GM13977 (cell line): ENCODE measurements around the gene AOX1.

Source experiments
- DNase-seq: peaks from one replicate; pipeline ENCODE4 v3.0.0; 2012; ENCODE audit warnings: low spot score
- CTCF ChIP-seq: IDR thresholded peaks from 2 replicates; pipeline ENCODE4 v1.5.1; 2012; ENCODE audit warnings: mild to moderate bottlenecking, control low read depth; ENCODE audit not compliant: insufficient read depth; ENCODE audit errors: extremely low read depth, missing control alignments
- in situ Hi-C: fragments of 300-500 bp; cut with MboI; formaldehyde crosslinking; loops from one replicate; pipeline ENCODE4 v1.12.0; 2022; ENCODE audit warnings: low sequenced_read_pairs, low pct_unique_long_range_greater_than_20kb, mixed read lengths, inconsistent platforms; ENCODE audit not compliant: unreplicated experiment

The AOX1 gene

GRCh38 chr2:200702044-200702443, 116.2 kb downstream of the AOX1 start:
- no peak for DNase-seq
- no peak for TF ChIP-seq CTCF
- in situ Hi-C loops, result no loop called here

- no peak for TF ChIP-seq CTCF
- DNase-seq, result no peak
- in situ Hi-C loops, result no loop called here
Observed at GRCh38 chr2:200702646-200703118, 116.9 kb downstream of the AOX1 start.

GRCh38 chr2:200703127-200703925, 117.5 kb downstream of the AOX1 start:
- DNase-seq, result no peak
- peak; percentile 55 for TF ChIP-seq CTCF
- in situ Hi-C loops, result no loop called here

- no peak for TF ChIP-seq CTCF
- in situ Hi-C loops, result no loop called here
Observed at GRCh38 chr2:200703926-200704637, 118.3 kb downstream of the AOX1 start.

GRCh38 chr2:200705305-200706041, 119.7 kb downstream of the AOX1 start:
- in situ Hi-C loops, result no loop called here
- no peak for DNase-seq
- no peak for TF ChIP-seq CTCF

More at GRCh38 chr2:200703926-200704637, 118.3 kb downstream of the AOX1 start:
- no peak for DNase-seq

GRCh38 chr2:200708943-200709342, 123.1 kb downstream of the AOX1 start:
- DNase-seq, result no peak
- TF ChIP-seq CTCF, result no peak
- in situ Hi-C loops, result no loop called here
